GM19324 (cell line): ENCODE measurements around the gene PFKFB4.

Source experiments
- ATAC-seq: cut with Tn5 transposase; IDR thresholded peaks from one replicate; pipeline ENCODE4 v1.9.1; 2021; ENCODE audit warnings: mild to moderate bottlenecking, moderate library complexity; ENCODE audit not compliant: unreplicated experiment, low FRiP score

PFKFB4 gene

GRCh38 chr3:48469046-48469915 lies 87.3 kb downstream of the PFKFB4 start:
- no peak for ATAC-seq

GRCh38 chr3:48468329-48468731 lies 88.3 kb downstream of the PFKFB4 start:
- ATAC-seq: no peak
